ENCODE results near the gene RPS2.

DNA sequence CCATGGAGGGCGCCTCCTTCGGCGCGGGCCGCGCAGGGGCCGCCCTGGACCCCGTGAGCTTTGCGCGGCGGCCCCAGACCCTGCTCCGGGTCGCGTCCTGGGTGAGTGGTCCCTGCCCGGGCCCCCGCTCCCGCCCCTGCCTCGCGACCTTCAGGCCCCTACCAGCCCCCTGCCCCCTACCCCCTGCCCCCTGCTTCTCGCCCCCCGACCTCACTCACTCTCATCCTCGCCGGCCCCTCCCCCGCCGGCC is 25.4 kb upstream of the RPS2 start:
- TF ChIP-seq EZH2 (IDR thresholded peaks at IDR 0.05; ENCODE audit: borderline replicate concordance, low read depth, low read length, severe bottlenecking), result no peak
- TF ChIP-seq, protein P1, sequence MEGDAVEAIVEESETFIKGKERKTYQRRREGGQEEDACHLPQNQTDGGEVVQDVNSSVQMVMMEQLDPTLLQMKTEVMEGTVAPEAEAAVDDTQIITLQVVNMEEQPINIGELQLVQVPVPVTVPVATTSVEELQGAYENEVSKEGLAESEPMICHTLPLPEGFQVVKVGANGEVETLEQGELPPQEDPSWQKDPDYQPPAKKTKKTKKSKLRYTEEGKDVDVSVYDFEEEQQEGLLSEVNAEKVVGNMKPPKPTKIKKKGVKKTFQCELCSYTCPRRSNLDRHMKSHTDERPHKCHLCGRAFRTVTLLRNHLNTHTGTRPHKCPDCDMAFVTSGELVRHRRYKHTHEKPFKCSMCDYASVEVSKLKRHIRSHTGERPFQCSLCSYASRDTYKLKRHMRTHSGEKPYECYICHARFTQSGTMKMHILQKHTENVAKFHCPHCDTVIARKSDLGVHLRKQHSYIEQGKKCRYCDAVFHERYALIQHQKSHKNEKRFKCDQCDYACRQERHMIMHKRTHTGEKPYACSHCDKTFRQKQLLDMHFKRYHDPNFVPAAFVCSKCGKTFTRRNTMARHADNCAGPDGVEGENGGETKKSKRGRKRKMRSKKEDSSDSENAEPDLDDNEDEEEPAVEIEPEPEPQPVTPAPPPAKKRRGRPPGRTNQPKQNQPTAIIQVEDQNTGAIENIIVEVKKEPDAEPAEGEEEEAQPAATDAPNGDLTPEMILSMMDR (IDR thresholded peaks at IDR 0.05; ENCODE audit: borderline replicate concordance, extremely low read depth, low read length, poor library complexity, severe bottlenecking), result no peak
